ENCODE measurements around the gene LMBR1.

LMBR1 gene

DNA sequence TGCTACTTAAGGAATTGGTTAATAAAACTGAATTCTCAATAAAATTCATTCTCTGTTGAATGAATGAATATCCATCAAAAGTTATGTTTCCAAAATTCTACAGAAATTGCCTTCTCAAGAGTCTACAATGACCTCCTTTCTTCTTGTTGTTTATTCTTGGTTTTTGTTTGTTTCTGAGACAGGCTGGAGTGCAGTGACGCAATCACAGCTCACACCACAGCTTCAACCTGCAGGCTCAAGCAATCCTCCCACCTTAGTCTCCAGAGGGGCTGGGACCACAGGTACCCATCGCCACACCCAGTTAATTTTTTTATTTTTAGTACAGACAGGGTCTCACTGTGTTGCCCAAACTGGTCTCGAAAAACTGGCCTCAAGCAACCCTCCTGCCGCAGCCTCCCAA, 97.6 kb downstream of the LMBR1 start:
- H2AFZ ChIP-seq (ENCODE audit: low read depth), result no peak overlapping the region
- no peaks in the 10 kb centered on the region for H3K79me2 ChIP-seq (ENCODE audit: insufficient read depth, low read depth)
- no peak overlapping the region for H3K27ac ChIP-seq
- H3K4me1 ChIP-seq (ENCODE audit: low read depth, poor library complexity, severe bottlenecking), result no peaks in the 10 kb centered on the region
- no peak for TF ChIP-seq CTCF (conservative IDR thresholded peaks at IDR 0.05; ENCODE audit: low read depth, low read length)
- no peaks in the 10 kb centered on the region for H3K27me3 ChIP-seq (ENCODE audit: insufficient read depth, low read depth)
- H3K4me2 ChIP-seq, result no peak overlapping the region
- H3K36me3 ChIP-seq (ENCODE audit: insufficient read depth), result no peaks in the 10 kb centered on the region
- H3K4me3 ChIP-seq (IDR thresholded peaks at IDR 0.05; ENCODE audit: insufficient read depth, low read depth, low read length), result no peak overlapping the region
- H4K20me1 ChIP-seq (ENCODE audit: insufficient read depth), result no peaks in the 10 kb centered on the region
- H3K9ac ChIP-seq, result no peak overlapping the region

DNA sequence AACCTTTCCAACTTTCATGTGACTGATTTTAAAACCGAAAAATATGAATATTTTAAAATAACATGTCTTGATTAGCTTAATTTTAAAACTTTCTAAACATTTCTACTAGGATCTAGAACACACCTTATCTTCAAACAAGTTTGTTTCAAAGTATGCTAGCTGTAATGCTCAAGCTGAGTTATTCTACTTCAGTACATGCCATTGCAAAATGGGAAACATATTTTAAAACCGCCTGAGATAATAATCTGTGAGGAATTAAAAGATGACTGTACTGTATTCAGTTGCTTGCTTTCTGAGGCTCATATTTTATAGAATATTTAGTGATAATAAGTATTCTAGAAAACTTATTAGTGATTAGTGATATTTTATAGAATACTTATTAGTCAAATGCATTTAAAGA, 99.6 kb downstream of the LMBR1 start:
- Histone ChIP-seq H3K27me3 (ENCODE audit: insufficient read depth, low read depth) (no peaks in the 10 kb centered on the region), H3K4me3 (IDR thresholded peaks at IDR 0.05; ENCODE audit: insufficient read depth, low read depth, low read length) (no peak overlapping the region), H3K4me1 (ENCODE audit: low read depth, poor library complexity, severe bottlenecking) (no peaks in the 10 kb centered on the region), H3K79me2 (ENCODE audit: insufficient read depth, low read depth) (no peaks in the 10 kb centered on the region), H3K27ac (no peak overlapping the region), H2AFZ (ENCODE audit: low read depth) (no peak overlapping the region), H3K36me3 (ENCODE audit: insufficient read depth) (no peaks in the 10 kb centered on the region), H3K4me2 (no peak overlapping the region), H4K20me1 (ENCODE audit: insufficient read depth) (no peaks in the 10 kb centered on the region), H3K9ac (no peak overlapping the region)
- TF ChIP-seq CTCF (conservative IDR thresholded peaks at IDR 0.05; ENCODE audit: low read depth, low read length), result no peak

DNA sequence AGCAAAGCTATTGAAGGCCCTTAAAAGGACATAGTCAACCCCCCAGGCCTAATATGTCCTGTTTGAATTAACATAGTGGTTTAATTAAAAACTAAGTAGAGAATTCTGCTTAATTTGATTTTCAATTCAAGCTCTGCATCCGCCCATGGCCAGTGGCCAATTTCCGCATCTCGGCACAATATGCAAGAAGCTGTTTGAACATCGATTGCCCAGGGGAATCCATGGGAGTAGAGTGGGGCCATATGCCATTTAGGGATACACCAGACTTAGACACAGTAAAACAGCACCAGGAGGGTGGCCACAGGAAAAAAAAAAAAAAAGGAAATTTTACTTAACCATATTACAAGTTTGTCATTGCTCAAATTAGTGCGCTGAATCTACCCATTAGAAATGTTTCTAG, 100.4 kb downstream of the LMBR1 start:
- Histone ChIP-seq H3K9ac (no peak overlapping the region), H3K4me3 (IDR thresholded peaks at IDR 0.05; ENCODE audit: insufficient read depth, low read depth, low read length) (no peak overlapping the region), H3K4me1 (ENCODE audit: low read depth, poor library complexity, severe bottlenecking) (no peaks in the 10 kb centered on the region), H3K27me3 (ENCODE audit: insufficient read depth, low read depth) (no peaks in the 10 kb centered on the region), H3K27ac (no peak overlapping the region), H3K79me2 (ENCODE audit: insufficient read depth, low read depth) (no peaks in the 10 kb centered on the region), H4K20me1 (ENCODE audit: insufficient read depth) (no peaks in the 10 kb centered on the region), H3K36me3 (ENCODE audit: insufficient read depth) (no peaks in the 10 kb centered on the region), H3K4me2 (no peak overlapping the region), H2AFZ (ENCODE audit: low read depth) (no peak overlapping the region)
- TF ChIP-seq CTCF (conservative IDR thresholded peaks at IDR 0.05; ENCODE audit: low read depth, low read length), result no peak

- Histone ChIP-seq H3K9ac (no peak overlapping the region), H3K4me2 (no peak overlapping the region), H4K20me1 (ENCODE audit: insufficient read depth) (no peaks in the 10 kb centered on the region), H2AFZ (ENCODE audit: low read depth) (no peak overlapping the region), H3K36me3 (ENCODE audit: insufficient read depth) (no peaks in the 10 kb centered on the region), H3K27ac (no peak overlapping the region), H3K27me3 (ENCODE audit: insufficient read depth, low read depth) (no peaks in the 10 kb centered on the region), H3K4me1 (ENCODE audit: low read depth, poor library complexity, severe bottlenecking) (no peaks in the 10 kb centered on the region), H3K4me3 (IDR thresholded peaks at IDR 0.05; ENCODE audit: insufficient read depth, low read depth, low read length) (no peak overlapping the region), H3K79me2 (ENCODE audit: insufficient read depth, low read depth) (no peaks in the 10 kb centered on the region)
- no peak for TF ChIP-seq CTCF (conservative IDR thresholded peaks at IDR 0.05; ENCODE audit: low read depth, low read length)
Observed at GRCh38 chr7:156791241-156791640, 101.7 kb downstream of the LMBR1 start.

DNA sequence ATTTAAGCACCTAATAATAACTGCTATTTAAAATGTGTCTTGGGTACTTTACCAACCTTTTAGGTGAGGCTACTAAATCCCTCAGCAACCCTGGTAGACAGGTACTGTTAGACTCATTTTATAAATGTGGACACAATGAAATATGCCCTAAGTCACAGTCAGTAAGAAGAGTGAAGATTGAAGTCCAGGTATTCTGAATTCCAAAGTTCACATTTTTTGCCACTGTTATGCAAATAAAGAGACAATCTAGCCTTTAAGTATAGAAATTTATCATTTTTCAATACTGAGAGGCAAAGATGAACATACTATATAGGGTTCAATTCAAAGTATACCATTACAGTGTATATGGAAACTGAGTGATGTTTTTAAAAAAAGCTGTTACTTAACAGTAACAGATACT, 102.7 kb downstream of the LMBR1 start:
- Histone ChIP-seq H2AFZ (ENCODE audit: low read depth) (no peak overlapping the region), H3K9ac (no peak overlapping the region), H3K4me1 (ENCODE audit: low read depth, poor library complexity, severe bottlenecking) (no peaks in the 10 kb centered on the region), H4K20me1 (ENCODE audit: insufficient read depth) (no peaks in the 10 kb centered on the region), H3K4me3 (IDR thresholded peaks at IDR 0.05; ENCODE audit: insufficient read depth, low read depth, low read length) (no peak overlapping the region), H3K27me3 (ENCODE audit: insufficient read depth, low read depth) (no peaks in the 10 kb centered on the region), H3K36me3 (ENCODE audit: insufficient read depth) (no peaks in the 10 kb centered on the region), H3K27ac (no peak overlapping the region), H3K79me2 (ENCODE audit: insufficient read depth, low read depth) (no peaks in the 10 kb centered on the region), H3K4me2 (no peak overlapping the region)
- no peak for TF ChIP-seq CTCF (conservative IDR thresholded peaks at IDR 0.05; ENCODE audit: low read depth, low read length)

Data from KMS-11 (cell line).